Stomach (tissue), 4 donors: ENCODE measurements around the gene KRTAP10-10.
"Not testable (repeated sequence)": the region's sequence is repeated elsewhere in the genome, so short reads cannot be mapped to it uniquely, and the experiment has no call there.

Experiments used
- POLR2AphosphoS5 ChIP-seq, 3 donors: sonication (generic); formaldehyde crosslinking; IDR thresholded peaks; one replicate each; pipeline ENCODE4 v1.6.1; 2016; ENCODE audit warnings: antibody characterized with exemption in 3 of 3
- TF ChIP-seq, protein P1 (sequence below), 7 experiments: fragments of 450-650 bp in 4 of 7; fragments of 200-600 bp in 3 of 7; sonication (generic) in 3 of 7; IDR thresholded peaks; one replicate each; pipeline ENCODE4 v1.5.1; 2016 to 2019; ENCODE audit warnings: antibody characterized with exemption in 7 of 7, control low read depth in 2 of 7, mild to moderate bottlenecking in 1 of 7

GRCh38 chr21:44601091-44601490 lies 36.1 kb upstream of the KRTAP10-10 start:
- TF ChIP-seq, protein P1, sequence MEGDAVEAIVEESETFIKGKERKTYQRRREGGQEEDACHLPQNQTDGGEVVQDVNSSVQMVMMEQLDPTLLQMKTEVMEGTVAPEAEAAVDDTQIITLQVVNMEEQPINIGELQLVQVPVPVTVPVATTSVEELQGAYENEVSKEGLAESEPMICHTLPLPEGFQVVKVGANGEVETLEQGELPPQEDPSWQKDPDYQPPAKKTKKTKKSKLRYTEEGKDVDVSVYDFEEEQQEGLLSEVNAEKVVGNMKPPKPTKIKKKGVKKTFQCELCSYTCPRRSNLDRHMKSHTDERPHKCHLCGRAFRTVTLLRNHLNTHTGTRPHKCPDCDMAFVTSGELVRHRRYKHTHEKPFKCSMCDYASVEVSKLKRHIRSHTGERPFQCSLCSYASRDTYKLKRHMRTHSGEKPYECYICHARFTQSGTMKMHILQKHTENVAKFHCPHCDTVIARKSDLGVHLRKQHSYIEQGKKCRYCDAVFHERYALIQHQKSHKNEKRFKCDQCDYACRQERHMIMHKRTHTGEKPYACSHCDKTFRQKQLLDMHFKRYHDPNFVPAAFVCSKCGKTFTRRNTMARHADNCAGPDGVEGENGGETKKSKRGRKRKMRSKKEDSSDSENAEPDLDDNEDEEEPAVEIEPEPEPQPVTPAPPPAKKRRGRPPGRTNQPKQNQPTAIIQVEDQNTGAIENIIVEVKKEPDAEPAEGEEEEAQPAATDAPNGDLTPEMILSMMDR (IDR thresholded peaks at IDR 0.05), result not testable (repeated sequence)
- not testable (repeated sequence) for TF ChIP-seq POLR2AphosphoS5 (IDR thresholded peaks at IDR 0.05)
